ENCODE results near the gene IFNAR2. TPM values are rescaled to one million over a fixed set of nuclear protein-coding genes. Genes with fewer than 3 reads are reported as not detected.

The IFNAR2 gene
- total and polyA plus RNA-seq, 2 experiments from 2014 or later, result 16.8 to 18.2 TPM

DNA sequence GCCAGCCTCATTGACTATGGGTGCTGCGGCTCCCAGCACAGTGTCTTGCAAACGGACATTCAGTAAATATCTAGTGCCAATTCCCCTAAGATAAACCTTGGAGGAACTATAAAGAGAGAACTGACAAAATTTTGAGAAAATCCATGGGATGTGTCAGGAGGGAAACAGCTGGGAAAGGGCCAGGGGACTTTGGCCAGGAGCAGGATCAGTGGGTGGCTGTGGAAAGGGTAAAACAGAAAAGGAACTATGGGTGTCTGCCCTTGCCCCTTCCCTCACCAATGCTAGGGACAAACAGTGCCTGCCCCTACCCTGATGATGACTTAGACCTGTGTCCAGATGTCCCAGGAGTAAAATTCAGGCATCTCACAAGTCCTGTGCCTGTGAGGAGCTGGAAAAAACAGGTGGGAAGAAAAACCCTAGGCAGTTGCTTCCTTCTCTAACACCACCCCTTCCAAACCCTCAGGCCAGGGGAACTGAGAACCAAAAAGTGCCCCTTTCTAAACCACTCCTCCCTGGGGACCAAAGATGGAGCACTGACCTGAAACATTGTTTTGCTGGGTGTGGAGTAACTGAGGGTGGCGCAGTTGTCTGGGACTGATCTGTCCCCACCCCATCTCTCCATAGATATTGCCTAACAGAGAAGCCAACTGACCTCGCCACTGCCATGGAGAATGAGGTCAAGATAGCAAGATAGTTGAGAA is 22.1 kb upstream of the IFNAR2 start:
- ATAC-seq (no peak), DNase-seq (ENCODE audit: low spot score) (no peak)
- Histone ChIP-seq H3K9me2 (ENCODE audit: insufficient read depth) (0 out of 2 replicates have a peak, but pooled peaks cover 2% of the 10 kb centered on the region), H3K36me3 (ENCODE audit: insufficient read depth) (no peaks in the 10 kb centered on the region), H3K4me2 (no peak overlapping the region), H3K79me2 (replicated peaks; ENCODE audit: insufficient read depth) (no peaks in the 10 kb centered on the region), H3F3A (replicated peaks; ENCODE audit: low read depth) (no peaks in the 10 kb centered on the region), H3K27ac (ENCODE audit: low read depth) (no peak overlapping the region), H2AFZ (no peak overlapping the region), H3K4me1 (ENCODE audit: insufficient read depth) (no peaks in the 10 kb centered on the region), H4K20me1 (replicated peaks; ENCODE audit: insufficient read depth) (no peaks in the 10 kb centered on the region), H3K4me3 (no peak overlapping the region), H3K27me3 (ENCODE audit: insufficient read depth) (no peaks in the 10 kb centered on the region)
- peaks cover 5% of the 10 kb centered on the region for H3K4me1 Mint-ChIP-seq
- TF ChIP-seq, protein P1, sequence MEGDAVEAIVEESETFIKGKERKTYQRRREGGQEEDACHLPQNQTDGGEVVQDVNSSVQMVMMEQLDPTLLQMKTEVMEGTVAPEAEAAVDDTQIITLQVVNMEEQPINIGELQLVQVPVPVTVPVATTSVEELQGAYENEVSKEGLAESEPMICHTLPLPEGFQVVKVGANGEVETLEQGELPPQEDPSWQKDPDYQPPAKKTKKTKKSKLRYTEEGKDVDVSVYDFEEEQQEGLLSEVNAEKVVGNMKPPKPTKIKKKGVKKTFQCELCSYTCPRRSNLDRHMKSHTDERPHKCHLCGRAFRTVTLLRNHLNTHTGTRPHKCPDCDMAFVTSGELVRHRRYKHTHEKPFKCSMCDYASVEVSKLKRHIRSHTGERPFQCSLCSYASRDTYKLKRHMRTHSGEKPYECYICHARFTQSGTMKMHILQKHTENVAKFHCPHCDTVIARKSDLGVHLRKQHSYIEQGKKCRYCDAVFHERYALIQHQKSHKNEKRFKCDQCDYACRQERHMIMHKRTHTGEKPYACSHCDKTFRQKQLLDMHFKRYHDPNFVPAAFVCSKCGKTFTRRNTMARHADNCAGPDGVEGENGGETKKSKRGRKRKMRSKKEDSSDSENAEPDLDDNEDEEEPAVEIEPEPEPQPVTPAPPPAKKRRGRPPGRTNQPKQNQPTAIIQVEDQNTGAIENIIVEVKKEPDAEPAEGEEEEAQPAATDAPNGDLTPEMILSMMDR (conservative IDR thresholded peaks at IDR 0.05; ENCODE audit: low read depth in 2 of 2), result no peak
- no peak for TF ChIP-seq CREB1 (CRISPR knock-in tag; IDR thresholded peaks at IDR 0.05; ENCODE audit: low read depth)
- TF ChIP-seq, protein P2, sequence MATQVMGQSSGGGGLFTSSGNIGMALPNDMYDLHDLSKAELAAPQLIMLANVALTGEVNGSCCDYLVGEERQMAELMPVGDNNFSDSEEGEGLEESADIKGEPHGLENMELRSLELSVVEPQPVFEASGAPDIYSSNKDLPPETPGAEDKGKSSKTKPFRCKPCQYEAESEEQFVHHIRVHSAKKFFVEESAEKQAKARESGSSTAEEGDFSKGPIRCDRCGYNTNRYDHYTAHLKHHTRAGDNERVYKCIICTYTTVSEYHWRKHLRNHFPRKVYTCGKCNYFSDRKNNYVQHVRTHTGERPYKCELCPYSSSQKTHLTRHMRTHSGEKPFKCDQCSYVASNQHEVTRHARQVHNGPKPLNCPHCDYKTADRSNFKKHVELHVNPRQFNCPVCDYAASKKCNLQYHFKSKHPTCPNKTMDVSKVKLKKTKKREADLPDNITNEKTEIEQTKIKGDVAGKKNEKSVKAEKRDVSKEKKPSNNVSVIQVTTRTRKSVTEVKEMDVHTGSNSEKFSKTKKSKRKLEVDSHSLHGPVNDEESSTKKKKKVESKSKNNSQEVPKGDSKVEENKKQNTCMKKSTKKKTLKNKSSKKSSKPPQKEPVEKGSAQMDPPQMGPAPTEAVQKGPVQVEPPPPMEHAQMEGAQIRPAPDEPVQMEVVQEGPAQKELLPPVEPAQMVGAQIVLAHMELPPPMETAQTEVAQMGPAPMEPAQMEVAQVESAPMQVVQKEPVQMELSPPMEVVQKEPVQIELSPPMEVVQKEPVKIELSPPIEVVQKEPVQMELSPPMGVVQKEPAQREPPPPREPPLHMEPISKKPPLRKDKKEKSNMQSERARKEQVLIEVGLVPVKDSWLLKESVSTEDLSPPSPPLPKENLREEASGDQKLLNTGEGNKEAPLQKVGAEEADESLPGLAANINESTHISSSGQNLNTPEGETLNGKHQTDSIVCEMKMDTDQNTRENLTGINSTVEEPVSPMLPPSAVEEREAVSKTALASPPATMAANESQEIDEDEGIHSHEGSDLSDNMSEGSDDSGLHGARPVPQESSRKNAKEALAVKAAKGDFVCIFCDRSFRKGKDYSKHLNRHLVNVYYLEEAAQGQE (IDR thresholded peaks at IDR 0.05; ENCODE audit: unreplicated experiment), result no peak
- TF ChIP-seq JUNB (IDR thresholded peaks at IDR 0.05; ENCODE audit: unreplicated experiment), result no peak
- no peak for TF ChIP-seq POLR2AphosphoS5 (IDR thresholded peaks at IDR 0.05; ENCODE audit: low read depth)
- H3K27me3 Mint-ChIP-seq (ENCODE audit: insufficient read depth, low read depth, poor library complexity), result peaks cover 10% of the 10 kb centered on the region
- no peak overlapping the region for H3K4me3 Mint-ChIP-seq
- H3K9me3 Mint-ChIP-seq, result peaks cover 22% of the 10 kb centered on the region
- no peaks in the 10 kb centered on the region; the same call in 2 of the 3 replicates for H3K36me3 Mint-ChIP-seq (ENCODE audit: low read depth)
- no peak overlapping the region for H3K27ac Mint-ChIP-seq

DNA sequence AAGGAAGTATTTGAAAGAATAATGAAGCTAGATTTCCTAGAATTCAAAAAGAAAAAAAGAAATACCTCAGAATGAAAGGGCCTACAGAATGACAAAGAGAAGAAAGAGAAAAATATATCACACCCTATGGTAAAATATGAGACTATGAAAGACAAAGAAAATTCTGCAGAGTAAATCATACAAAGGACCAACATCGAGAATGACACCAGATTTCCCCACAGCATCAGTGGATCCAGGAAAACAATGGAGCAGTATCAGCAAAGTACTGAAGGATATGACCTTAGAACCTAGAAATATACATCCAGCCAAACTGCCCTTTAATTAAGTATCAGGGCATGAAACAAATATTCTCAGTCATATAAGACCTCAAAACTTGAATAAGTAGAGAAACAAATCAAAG is 21.2 kb upstream of the IFNAR2 start:
- H3K27me3 ChIP-seq (ENCODE audit: insufficient read depth), result no peaks in the 10 kb centered on the region
- H3K36me3 ChIP-seq (ENCODE audit: insufficient read depth), result no peaks in the 10 kb centered on the region
- Mint-ChIP-seq H3K4me1 (peaks cover 5% of the 10 kb centered on the region), H3K27me3 (ENCODE audit: insufficient read depth, low read depth, poor library complexity) (peaks cover 10% of the 10 kb centered on the region), H3K27ac (no peak overlapping the region), H3K4me3 (no peak overlapping the region), H3K9me3 (peaks cover 22% of the 10 kb centered on the region), H3K36me3 (ENCODE audit: low read depth) (no peaks in the 10 kb centered on the region; the same call in 2 of the 3 replicates)
- no peak overlapping the region for H3K27ac ChIP-seq (ENCODE audit: low read depth)
- no peaks in the 10 kb centered on the region for H3F3A ChIP-seq (replicated peaks; ENCODE audit: low read depth)
- no peaks in the 10 kb centered on the region for H4K20me1 ChIP-seq (replicated peaks; ENCODE audit: insufficient read depth)
- no peak overlapping the region for H3K4me2 ChIP-seq
- 0 out of 2 replicates have a peak, but pooled peaks cover 4% of the 10 kb centered on the region for H3K9me2 ChIP-seq (ENCODE audit: insufficient read depth)
- H2AFZ ChIP-seq, result no peak overlapping the region
- no peak for DNase-seq (ENCODE audit: low spot score)
- no peak for ATAC-seq
- H3K4me1 ChIP-seq (ENCODE audit: insufficient read depth), result no peaks in the 10 kb centered on the region
- no peak overlapping the region for H3K4me3 ChIP-seq
- H3K79me2 ChIP-seq (replicated peaks; ENCODE audit: insufficient read depth), result no peaks in the 10 kb centered on the region
- TF ChIP-seq, protein P3, sequence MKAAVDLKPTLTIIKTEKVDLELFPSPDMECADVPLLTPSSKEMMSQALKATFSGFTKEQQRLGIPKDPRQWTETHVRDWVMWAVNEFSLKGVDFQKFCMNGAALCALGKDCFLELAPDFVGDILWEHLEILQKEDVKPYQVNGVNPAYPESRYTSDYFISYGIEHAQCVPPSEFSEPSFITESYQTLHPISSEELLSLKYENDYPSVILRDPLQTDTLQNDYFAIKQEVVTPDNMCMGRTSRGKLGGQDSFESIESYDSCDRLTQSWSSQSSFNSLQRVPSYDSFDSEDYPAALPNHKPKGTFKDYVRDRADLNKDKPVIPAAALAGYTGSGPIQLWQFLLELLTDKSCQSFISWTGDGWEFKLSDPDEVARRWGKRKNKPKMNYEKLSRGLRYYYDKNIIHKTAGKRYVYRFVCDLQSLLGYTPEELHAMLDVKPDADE (IDR thresholded peaks at IDR 0.05), result no peak
- TF ChIP-seq ZNF114 (CRISPR knock-in tag; IDR thresholded peaks at IDR 0.05), result no peak
- TF ChIP-seq CREB1 (CRISPR knock-in tag; IDR thresholded peaks at IDR 0.05; ENCODE audit: low read depth), result no peak
- no peak for TF ChIP-seq EZH2phosphoT487 (IDR thresholded peaks at IDR 0.05; ENCODE audit: unreplicated experiment)
- no peak for TF ChIP-seq JUNB (IDR thresholded peaks at IDR 0.05; ENCODE audit: unreplicated experiment)
- no peak for TF ChIP-seq POLR2AphosphoS5 (IDR thresholded peaks at IDR 0.05; ENCODE audit: low read depth)
- TF ChIP-seq, protein P2 (IDR thresholded peaks at IDR 0.05; ENCODE audit: unreplicated experiment), result no peak
- no peak for TF ChIP-seq NANOG (IDR thresholded peaks at IDR 0.05; ENCODE audit: borderline replicate concordance)
- TF ChIP-seq ZNF331 (CRISPR knock-in tag; IDR thresholded peaks at IDR 0.05; ENCODE audit: low read depth), result no peak
- TF ChIP-seq STAT1 (IDR thresholded peaks at IDR 0.05; ENCODE audit: unreplicated experiment), result no peak
